Activated CD8-positive, alpha-beta memory T cell treated with anti-CD3 and anti-CD28 coated beads, Interleukin-2, amount 50 U/mL, for 4 hours (primary cell): ENCODE results near the gene NOX4.
"Not testable (repeated sequence)": the region's sequence is repeated elsewhere in the genome, so short reads cannot be mapped to it uniquely, and the experiment has no call there.

Experiments used
- DNase-seq: peaks from one replicate; pipeline ENCODE4 v3.0.0-alpha.2; 2020

NOX4 gene

GRCh38 chr11:89457190-89457589 lies 34.0 kb downstream of the NOX4 start:
- DNase-seq, result no peak

GRCh38 chr11:89456681-89457080 lies 34.5 kb downstream of the NOX4 start:
- DNase-seq, result no peak

- no peak for DNase-seq
Measured at GRCh38 chr11:89452780-89453179, 38.4 kb downstream of the NOX4 start.

DNA sequence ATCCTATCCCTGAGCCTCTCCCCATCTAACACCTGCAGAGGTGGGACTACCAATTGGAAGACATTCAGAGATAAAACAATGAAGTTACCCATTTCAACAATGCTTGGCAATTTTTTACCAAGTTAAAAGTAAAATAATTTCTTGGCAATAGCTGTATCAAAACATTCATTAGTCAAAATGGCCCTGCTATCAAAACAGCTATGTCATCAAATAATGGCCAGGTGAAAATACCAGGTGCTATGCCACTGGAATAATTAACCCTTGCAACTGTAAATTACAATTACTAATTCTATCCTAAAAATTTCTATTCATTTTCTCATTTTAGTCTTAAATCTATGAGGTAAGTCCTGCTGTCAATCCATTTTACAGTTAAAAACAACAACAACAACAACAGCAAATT lies 43.3 kb downstream of the NOX4 start:
- DNase-seq, result no peak

GRCh38 chr11:89443361-89444322 lies 47.5 kb downstream of the NOX4 start:
- no peak for DNase-seq

- no peak for DNase-seq
Measured at GRCh38 chr11:89442801-89443200, 48.4 kb downstream of the NOX4 start.

- no peak for DNase-seq
Measured at GRCh38 chr11:89441606-89442005, 49.6 kb downstream of the NOX4 start.

DNA sequence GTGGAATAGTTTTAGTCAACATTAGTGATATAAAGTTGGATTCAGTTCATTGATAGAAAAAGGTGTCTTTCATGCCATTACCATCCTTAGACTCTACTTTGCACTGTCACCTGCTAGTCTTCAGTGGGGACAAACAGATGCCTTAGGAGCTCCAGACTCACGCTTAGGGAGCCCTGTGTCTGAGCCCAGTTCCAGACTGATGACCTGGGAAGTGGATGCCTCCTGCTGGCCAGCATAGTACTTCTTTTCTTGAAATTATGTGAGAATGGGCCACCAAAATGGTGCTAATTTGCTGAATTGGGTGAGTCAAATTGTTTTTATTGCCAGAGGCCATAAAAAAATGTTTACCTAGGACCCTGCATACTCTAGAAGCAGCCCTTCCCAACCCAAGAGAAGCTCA lies 53.9 kb downstream of the NOX4 start:
- DNase-seq, result no peak

- no peak for DNase-seq
Measured at GRCh38 chr11:89436071-89436470, 55.1 kb downstream of the NOX4 start.

DNA sequence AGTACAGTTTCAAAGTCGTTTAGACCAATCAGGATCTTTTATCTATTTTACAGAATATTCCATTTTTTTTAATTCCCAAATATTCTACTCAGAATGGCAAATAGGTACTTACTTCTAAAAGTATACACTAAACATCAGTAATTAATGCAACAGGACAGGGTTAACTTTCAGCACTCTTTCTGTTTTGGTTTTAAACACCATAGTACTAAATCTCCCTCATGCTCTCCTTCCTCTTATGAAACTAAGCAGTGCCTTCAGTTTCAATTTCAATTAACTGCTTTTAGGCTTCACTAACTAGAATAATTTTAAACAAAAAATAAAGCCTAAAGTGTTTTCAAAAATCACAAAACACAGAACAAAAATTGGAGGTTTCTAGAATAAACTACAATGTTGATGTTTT lies 57.9 kb downstream of the NOX4 start:
- no peak for DNase-seq

DNA sequence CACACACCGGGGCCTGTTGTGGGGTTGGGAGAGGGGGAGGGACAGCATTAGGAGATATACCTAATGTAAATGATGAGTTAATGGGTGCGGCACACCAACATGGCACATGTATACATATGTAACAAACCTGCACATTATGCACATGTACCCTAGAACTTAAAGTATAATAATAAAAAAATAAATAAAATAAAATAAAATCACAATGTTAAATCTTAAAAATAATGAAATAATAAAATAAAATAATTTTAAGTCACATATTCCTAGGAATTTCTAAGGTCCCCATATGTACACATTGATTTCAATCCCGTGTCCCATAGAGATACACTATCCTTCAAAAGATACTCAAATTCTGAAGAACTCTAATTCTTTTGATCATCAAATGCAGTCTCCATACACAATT lies 59.0 kb downstream of the NOX4 start:
- not testable (repeated sequence) for DNase-seq

DNA sequence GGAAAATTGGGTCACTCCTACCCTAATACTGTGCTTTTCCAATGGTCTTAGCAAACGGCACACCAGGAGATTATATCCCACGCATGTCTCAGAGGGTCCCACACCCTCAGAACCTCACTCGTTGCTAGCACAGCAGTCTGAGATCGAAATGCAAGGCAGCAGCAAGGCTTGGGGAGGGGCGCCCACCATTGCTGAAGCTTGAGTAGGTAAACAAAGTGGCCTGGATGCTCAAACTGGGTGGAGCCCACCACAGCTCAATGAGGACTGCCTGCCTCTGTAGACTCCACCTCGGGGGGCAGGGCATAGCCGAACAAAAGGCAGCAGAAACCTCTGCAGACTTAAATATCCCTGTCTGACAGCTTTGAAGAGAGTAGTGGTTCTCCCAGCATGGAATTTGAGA lies 64.7 kb downstream of the NOX4 start:
- DNase-seq, result not testable (repeated sequence)

GRCh38 chr11:89421718-89422117 lies 69.5 kb downstream of the NOX4 start:
- DNase-seq, result no peak

DNA sequence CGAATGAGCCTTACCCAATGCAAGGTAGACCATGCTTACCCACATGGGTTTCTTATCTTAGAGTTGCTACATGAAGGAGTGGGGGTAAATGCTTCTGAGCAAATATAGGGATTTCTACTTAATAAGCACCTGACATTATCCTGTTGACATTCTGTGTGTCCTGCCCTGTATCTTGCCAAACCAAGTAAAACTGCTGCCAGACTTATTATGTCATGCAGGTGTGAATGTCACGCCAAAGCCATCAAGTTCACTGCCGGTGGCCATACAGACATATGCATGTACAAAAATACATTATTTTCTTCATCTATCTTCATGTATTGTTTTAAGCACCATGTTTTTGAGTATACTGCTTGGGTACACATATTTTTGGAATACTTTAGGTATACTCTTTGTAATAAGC lies 70.2 kb downstream of the NOX4 start:
- DNase-seq, result no peak

GRCh38 chr11:89416961-89417360 lies 74.2 kb downstream of the NOX4 start:
- no peak for DNase-seq

GRCh38 chr11:89411112-89411511 lies 80.1 kb downstream of the NOX4 start:
- DNase-seq, result not testable (repeated sequence)

DNA sequence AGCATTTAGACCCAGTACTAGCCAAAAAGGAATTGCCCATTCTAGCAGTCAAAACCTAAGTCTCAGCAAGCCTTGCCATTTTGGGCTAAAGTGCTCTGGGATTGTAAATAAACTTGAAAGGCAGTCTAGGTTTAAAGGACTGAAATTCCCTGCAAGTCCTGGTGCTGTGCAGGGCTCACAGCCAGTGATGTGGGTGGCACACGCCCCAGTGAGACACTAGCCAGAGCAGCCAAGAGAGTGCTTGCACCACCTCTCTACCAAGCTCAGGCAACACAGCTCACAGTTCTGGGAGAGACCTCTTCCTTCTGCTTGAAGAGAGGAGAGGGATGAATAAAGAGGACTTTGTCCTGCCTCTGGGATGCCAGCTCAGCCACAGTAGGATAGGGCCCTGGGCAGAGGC lies 80.5 kb downstream of the NOX4 start:
- not testable (repeated sequence) for DNase-seq

GRCh38 chr11:89408441-89408840 lies 82.7 kb downstream of the NOX4 start:
- not testable (repeated sequence) for DNase-seq

DNA sequence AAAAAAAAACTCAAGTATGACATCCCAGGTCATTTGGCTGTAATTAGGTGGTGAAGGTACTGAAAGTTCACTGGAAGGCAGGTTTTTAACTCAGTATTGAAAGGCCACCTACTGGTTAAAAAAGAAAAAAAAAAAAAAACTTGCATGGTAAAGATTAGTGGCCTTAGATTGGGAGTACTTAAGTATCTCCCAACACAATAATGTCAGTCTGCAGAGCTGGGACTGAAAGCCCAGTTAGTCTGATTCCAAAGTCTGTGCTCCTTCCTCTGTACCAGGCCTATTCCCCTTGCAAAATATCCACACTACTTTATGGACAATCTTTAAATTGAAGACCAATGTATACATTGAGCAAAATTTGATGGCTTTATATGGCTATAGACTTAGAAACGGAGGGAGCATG lies 85.5 kb downstream of the NOX4 start:
- DNase-seq, result no peak

- not testable (repeated sequence) for DNase-seq
Measured at GRCh38 chr11:89391654-89392053, 99.5 kb downstream of the NOX4 start.

DNA sequence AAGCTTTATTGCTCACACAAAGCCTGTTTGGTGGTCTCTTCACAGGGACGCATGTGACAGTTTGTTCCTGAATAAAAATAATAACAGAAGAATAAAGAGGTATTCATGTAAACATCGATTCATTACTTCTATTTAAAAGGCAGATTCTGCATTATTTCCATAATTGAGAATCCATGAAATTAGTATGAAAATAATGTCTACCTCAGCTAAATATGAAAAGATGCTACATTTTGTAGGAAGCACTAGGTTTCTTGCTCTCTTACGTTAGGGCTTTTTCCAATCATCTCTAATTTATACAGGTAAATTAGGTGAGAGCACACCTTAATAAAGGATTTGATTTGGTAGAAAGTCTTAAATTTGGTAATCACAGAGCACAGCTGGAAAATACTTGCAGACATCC lies 103.7 kb downstream of the NOX4 start:
- DNase-seq, result not testable (repeated sequence)

DNA sequence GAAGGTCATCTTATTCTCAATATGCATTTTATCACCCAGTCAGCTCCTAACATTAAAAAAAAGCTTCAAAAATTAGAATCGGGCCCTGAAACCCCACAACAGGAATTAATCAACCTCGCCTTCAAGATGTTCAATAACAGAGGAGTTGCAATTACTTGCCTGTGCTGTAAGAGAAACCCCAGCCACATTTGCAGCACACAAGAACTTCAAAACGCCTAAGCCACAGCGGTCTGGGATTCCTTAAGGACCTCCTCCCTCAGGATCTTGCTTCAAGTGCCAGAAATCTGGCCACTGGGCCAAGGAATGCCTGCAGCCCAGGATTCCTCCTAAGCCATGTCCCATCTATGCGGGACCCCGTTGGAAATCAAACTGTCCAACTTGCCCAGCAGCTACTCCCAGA lies 108.2 kb downstream of the NOX4 start:
- DNase-seq, result not testable (repeated sequence)

DNA sequence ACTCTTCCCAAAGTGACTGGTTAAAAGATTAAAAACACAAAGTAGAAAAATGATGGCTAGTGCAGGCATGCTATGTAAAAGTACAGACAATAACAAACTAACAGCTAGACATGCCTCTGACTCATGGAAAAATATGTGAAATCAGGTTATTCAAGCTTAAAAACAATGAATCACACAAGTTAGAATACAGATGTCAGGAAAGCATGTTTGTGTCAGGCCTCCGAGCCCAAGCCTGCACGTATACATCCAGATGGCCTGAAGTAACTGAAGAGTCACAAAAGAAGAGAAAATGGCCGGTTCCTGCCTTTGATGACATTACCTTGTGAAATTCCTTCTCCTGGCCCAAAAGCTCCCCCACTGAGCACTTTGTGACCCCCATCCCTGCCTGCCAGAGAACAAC lies 110.1 kb downstream of the NOX4 start:
- DNase-seq, result no peak

DNA sequence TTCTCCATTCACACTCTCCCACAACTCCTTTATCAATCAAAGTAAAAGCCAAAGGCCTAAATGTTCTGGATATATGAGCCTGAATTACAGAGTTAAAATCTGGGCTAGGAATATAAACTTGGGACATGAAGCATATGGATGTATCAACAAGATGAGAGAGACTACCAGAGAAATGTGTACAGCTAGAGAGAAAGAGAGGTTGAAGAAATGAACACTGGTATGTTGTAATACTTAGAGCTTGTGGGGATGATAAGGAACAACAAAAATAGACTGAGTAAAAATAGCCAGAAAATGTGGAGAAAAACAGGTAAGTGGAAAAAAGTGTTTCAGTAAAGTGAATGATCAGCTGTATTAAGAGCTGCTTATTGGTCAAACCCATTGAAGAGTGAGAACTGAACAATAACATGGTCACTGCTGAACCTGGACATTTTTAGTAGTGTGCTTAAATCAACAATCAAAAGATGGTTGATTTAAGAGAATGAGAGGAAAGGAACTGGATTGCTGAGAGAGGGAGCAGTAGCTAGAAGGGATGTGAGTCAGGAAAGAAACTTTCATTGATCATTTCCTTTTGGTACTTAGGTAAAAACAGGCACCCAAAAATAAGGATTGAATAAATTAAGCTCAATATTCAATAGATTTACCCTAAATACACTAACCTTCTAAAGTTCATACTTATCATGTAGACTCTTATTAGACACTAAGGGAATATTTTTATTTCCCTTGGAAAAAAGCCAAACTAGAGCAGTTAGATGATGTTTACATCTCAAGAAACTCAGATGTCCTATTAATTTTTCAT lies 111.0 kb downstream of the NOX4 start:
- DNase-seq, result not testable (repeated sequence)
